Endothelial cell of umbilical vein (primary cell): ENCODE measurements around the gene KISS1R.

ENCODE experiments used
- CTCF ChIP-seq, 2 donors: IDR thresholded peaks; 1 replicate in 1 of 2; 2 replicates in 1 of 2; pipeline ENCODE4 v1.5.1; 2011; ENCODE audit warnings: low read length in 2 of 2, mild to moderate bottlenecking in 2 of 2, moderate library complexity in 2 of 2, control low read depth in 1 of 2, inconsistent platforms in 1 of 2, low read depth in 1 of 2; ENCODE audit not compliant: insufficient read depth in 1 of 2; ENCODE audit errors: extremely low read depth in 1 of 2
- EZH2 ChIP-seq: IDR thresholded peaks from 2 replicates; pipeline ENCODE4 v1.6.1; 2012; ENCODE audit warnings: borderline replicate concordance, low read depth, mild to moderate bottlenecking, moderate library complexity, low read length, inconsistent platforms; ENCODE audit not compliant: severe bottlenecking
- GATA2 ChIP-seq: IDR thresholded peaks from 2 replicates; pipeline ENCODE4 v1.7.0; 2011; ENCODE audit warnings: low read depth, mild to moderate bottlenecking, moderate library complexity, mixed read lengths, low read length; ENCODE audit not compliant: insufficient read length, insufficient read depth
- JUN ChIP-seq: IDR thresholded peaks from 2 replicates; pipeline ENCODE4 v1.6.1; 2011; ENCODE audit warnings: borderline replicate concordance, low read depth; ENCODE audit not compliant: insufficient read length, insufficient read depth
- MAX ChIP-seq: IDR thresholded peaks from 2 replicates; pipeline ENCODE4 v1.6.1; 2011; ENCODE audit not compliant: insufficient read depth, insufficient read length
- POLR2A ChIP-seq: IDR thresholded peaks from 2 replicates; pipeline ENCODE4 v1.6.1; 2012; ENCODE audit warnings: low read depth, mild to moderate bottlenecking, control low read depth, low read length

- TF ChIP-seq JUN (no peak), POLR2A (no peak), EZH2 (no peak), CTCF (IDR thresholded peaks at IDR 0.05; ENCODE audit: extremely low read depth in 1 of 2, insufficient read depth in 1 of 2, low read depth in 1 of 2, low read length in 2 of 2) (no peak), MAX (no peak), GATA2 (no peak)
Observed at GRCh38 chr19:964116-964520, 47.0 kb downstream of the KISS1R start.
